NT2/D1 (cell line): ENCODE measurements around the gene NFKBIA.

Experiments used
- SUZ12 ChIP-seq: IDR thresholded peaks from 2 replicates; pipeline ENCODE4 v1.6.1; 2011; ENCODE audit not compliant: insufficient read length, insufficient read depth; ENCODE audit errors: extremely low read depth
- YY1 ChIP-seq: IDR thresholded peaks from 2 replicates; pipeline ENCODE4 v1.6.1; 2011; ENCODE audit not compliant: insufficient read length, insufficient read depth
- ZNF274 ChIP-seq: IDR thresholded peaks from 2 replicates; pipeline ENCODE4 v1.6.1; 2011; ENCODE audit warnings: mild to moderate bottlenecking, low read depth, low read length

DNA sequence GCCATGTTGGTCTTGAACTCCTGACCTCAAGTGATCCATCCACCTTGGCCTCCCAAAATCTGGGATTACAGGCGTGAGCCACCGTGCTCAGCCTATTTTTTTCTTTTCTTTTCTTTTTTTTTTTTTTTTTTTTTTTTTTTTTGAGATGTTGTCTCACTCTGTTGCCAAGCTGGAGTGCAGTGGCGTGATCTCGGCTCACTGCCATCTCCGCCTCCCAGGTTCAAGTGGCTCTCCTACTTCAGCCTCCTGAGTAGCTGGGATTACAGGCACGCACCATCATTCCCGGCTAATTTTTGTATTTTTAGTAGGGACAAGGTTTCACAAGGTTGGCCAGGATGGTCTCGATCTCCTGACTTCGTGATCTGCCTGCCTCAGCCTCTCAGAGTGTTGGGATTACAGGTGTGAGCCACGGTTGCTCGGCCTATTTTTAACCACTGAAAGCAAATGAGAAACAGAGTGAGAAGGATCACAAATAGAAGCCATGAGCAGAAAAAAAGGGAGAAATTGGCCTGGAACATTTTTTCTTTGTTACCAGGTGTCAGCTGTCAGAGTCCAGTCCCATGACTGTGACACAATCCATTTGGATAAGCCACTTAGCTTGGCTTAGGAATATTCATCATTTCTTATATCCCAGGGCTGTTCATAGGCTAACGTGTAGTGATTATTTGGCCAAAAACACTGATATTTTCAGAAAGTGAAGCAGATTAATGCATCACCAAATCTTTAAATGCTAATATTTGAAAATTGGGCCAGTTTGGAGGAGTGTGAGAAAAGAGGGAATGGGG is 7.9 kb upstream of the NFKBIA start:
- TF ChIP-seq ZNF274 (no peak), YY1 (no peak), SUZ12 (no peak)
